ENCODE data around the gene CAMK4. TPM values are rescaled to one million over a fixed set of nuclear protein-coding genes. Genes with fewer than 3 reads are reported as not detected.
"Not testable (repeated sequence)": the region's sequence is repeated elsewhere in the genome, so short reads cannot be mapped to it uniquely, and the experiment has no call there.

Gene CAMK4
- total and polyA plus RNA-seq, 5 donors from 2014 or later, result 85.3 to 167 (median 106) TPM

GRCh38 chr5:111337688-111338087 lies 113.5 kb downstream of the CAMK4 start:
- no peaks in the 10 kb centered on the region for H3K27me3 ChIP-seq (ENCODE audit: control insufficient read depth, insufficient read depth, low read length)

GRCh38 chr5:111345731-111346130 lies 121.5 kb downstream of the CAMK4 start:
- H3K27ac ChIP-seq (ENCODE audit: insufficient read depth, low read length, poor library complexity, severe bottlenecking), result no peak overlapping the region
- Mint-ChIP-seq H3K36me3 (peaks cover 33% of the 10 kb centered on the region), H3K4me1 (peaks cover 40 to 53% (median 47%) of the 10 kb centered on the region in 4 donors), H3K27ac (no peak overlapping the region), H3K9me3 (peaks cover 0 to under 1% (median 0%) of the 10 kb centered on the region in 7 donors), H3K4me3 (no peak overlapping the region), H3K27me3 (no peaks in the 10 kb centered on the region)
- no peak overlapping the region for H3K4me3 ChIP-seq (ENCODE audit: low read depth, low read length)
- H3K4me1 ChIP-seq (ENCODE audit: control insufficient read depth, insufficient read depth, low read length, poor library complexity, severe bottlenecking), result peaks cover 10% of the 10 kb centered on the region
- no peak for ATAC-seq (ENCODE audit: low read depth in 2 of 2)
- no peaks in the 10 kb centered on the region for H3K27me3 ChIP-seq (ENCODE audit: control insufficient read depth, insufficient read depth, low read length)
- no peak for DNase-seq
- H3K9me3 ChIP-seq (ENCODE audit: control insufficient read depth in 2 of 2, low read length in 2 of 2), result no peaks in the 10 kb centered on the region
- peaks cover 42% of the 10 kb centered on the region for H3K36me3 ChIP-seq (ENCODE audit: control insufficient read depth, insufficient read depth, low read length)

More at GRCh38 chr5:111337688-111338087, 113.5 kb downstream of the CAMK4 start:
- peaks cover 68 to 81% (median 71%) of the 10 kb centered on the region in 4 donors for H3K4me1 Mint-ChIP-seq
- H3K9me3 ChIP-seq (ENCODE audit: control insufficient read depth in 2 of 2, low read length in 2 of 2), result no peaks in the 10 kb centered on the region
- peak overlapping the region in 2 of 3 donors; percentile 68 to 78 for H3K27ac Mint-ChIP-seq
- no peaks in the 10 kb centered on the region for H3K36me3 Mint-ChIP-seq
- H3K36me3 ChIP-seq (ENCODE audit: control insufficient read depth, insufficient read depth, low read length), result no peaks in the 10 kb centered on the region
- peak overlapping the region in 3 of 4 donors; percentile 1 to 34 (median 33) for H3K4me3 Mint-ChIP-seq
- H3K4me3 ChIP-seq (ENCODE audit: low read depth, low read length), result peak overlapping the region; percentile 46
- H3K27me3 Mint-ChIP-seq, result no peaks in the 10 kb centered on the region
- H3K9me3 Mint-ChIP-seq, result peaks cover 0 to 2% (median 0%) of the 10 kb centered on the region in 7 donors
- ATAC-seq (ENCODE audit: low read depth in 2 of 2) (no peak), DNase-seq (peak in 1 of 3 donors; percentile 22)
- no peak overlapping the region for H3K27ac ChIP-seq (ENCODE audit: insufficient read depth, low read length, poor library complexity, severe bottlenecking)
- H3K4me1 ChIP-seq (ENCODE audit: control insufficient read depth, insufficient read depth, low read length, poor library complexity, severe bottlenecking), result peaks cover 3% of the 10 kb centered on the region

- DNase-seq (no peak), ATAC-seq (ENCODE audit: low read depth in 2 of 2) (no peak)
- peak overlapping the region in 1 of 3 donors; percentile 15 for H3K27ac Mint-ChIP-seq
- Histone ChIP-seq H3K4me1 (ENCODE audit: control insufficient read depth, insufficient read depth, low read length, poor library complexity, severe bottlenecking) (peaks cover 10% of the 10 kb centered on the region), H3K9me3 (ENCODE audit: control insufficient read depth in 2 of 2, low read length in 2 of 2) (no peaks in the 10 kb centered on the region), H3K27ac (ENCODE audit: insufficient read depth, low read length, poor library complexity, severe bottlenecking) (no peak overlapping the region), H3K36me3 (ENCODE audit: control insufficient read depth, insufficient read depth, low read length) (peaks cover 45% of the 10 kb centered on the region), H3K27me3 (ENCODE audit: control insufficient read depth, insufficient read depth, low read length) (no peaks in the 10 kb centered on the region), H3K4me3 (ENCODE audit: low read depth, low read length) (no peak overlapping the region)
- peaks cover 30 to 46% (median 38%) of the 10 kb centered on the region in 4 donors for H3K4me1 Mint-ChIP-seq
- H3K36me3 Mint-ChIP-seq, result peaks cover 41% of the 10 kb centered on the region
- H3K4me3 Mint-ChIP-seq, result no peak overlapping the region
- H3K9me3 Mint-ChIP-seq, result no peaks in the 10 kb centered on the region
- H3K27me3 Mint-ChIP-seq, result no peaks in the 10 kb centered on the region
Measured at GRCh38 chr5:111347021-111347420, 122.8 kb downstream of the CAMK4 start.

GRCh38 chr5:111348661-111349329 lies 124.6 kb downstream of the CAMK4 start:
- Histone ChIP-seq H3K27ac (ENCODE audit: insufficient read depth, low read length, poor library complexity, severe bottlenecking) (no peak overlapping the region), H3K27me3 (ENCODE audit: control insufficient read depth, insufficient read depth, low read length) (no peaks in the 10 kb centered on the region), H3K9me3 (ENCODE audit: control insufficient read depth in 2 of 2, low read length in 2 of 2) (no peaks in the 10 kb centered on the region), H3K4me1 (ENCODE audit: control insufficient read depth, insufficient read depth, low read length, poor library complexity, severe bottlenecking) (peaks cover 3% of the 10 kb centered on the region), H3K4me3 (ENCODE audit: low read depth, low read length) (no peak overlapping the region), H3K36me3 (ENCODE audit: control insufficient read depth, insufficient read depth, low read length) (peaks cover 49% of the 10 kb centered on the region)
- H3K9me3 Mint-ChIP-seq, result no peaks in the 10 kb centered on the region
- H3K4me1 Mint-ChIP-seq, result peaks cover 30 to 46% (median 36%) of the 10 kb centered on the region in 4 donors
- peaks cover 54% of the 10 kb centered on the region for H3K36me3 Mint-ChIP-seq
- ATAC-seq (ENCODE audit: low read depth in 2 of 2), result no peak
- peak overlapping the region in 1 of 3 donors; percentile 63 for H3K27ac Mint-ChIP-seq
- no peaks in the 10 kb centered on the region for H3K27me3 Mint-ChIP-seq
- DNase-seq, result no peak
- H3K4me3 Mint-ChIP-seq, result no peak overlapping the region

- Mint-ChIP-seq H3K4me3 (no peak overlapping the region), H3K36me3 (peaks cover 54% of the 10 kb centered on the region), H3K27ac (peak overlapping the region in 1 of 3 donors; percentile 23), H3K9me3 (peaks cover 0 to 3% (median 0%) of the 10 kb centered on the region in 7 donors), H3K27me3 (no peaks in the 10 kb centered on the region), H3K4me1 (peaks cover 30 to 44% (median 36%) of the 10 kb centered on the region in 4 donors)
- ATAC-seq (ENCODE audit: low read depth in 2 of 2) (no peak), DNase-seq (no peak)
- Histone ChIP-seq H3K9me3 (ENCODE audit: control insufficient read depth in 2 of 2, low read length in 2 of 2) (no peaks in the 10 kb centered on the region), H3K36me3 (ENCODE audit: control insufficient read depth, insufficient read depth, low read length) (peaks cover 50% of the 10 kb centered on the region), H3K27ac (ENCODE audit: insufficient read depth, low read length, poor library complexity, severe bottlenecking) (no peak overlapping the region), H3K27me3 (ENCODE audit: control insufficient read depth, insufficient read depth, low read length) (no peaks in the 10 kb centered on the region), H3K4me3 (ENCODE audit: low read depth, low read length) (no peak overlapping the region), H3K4me1 (ENCODE audit: control insufficient read depth, insufficient read depth, low read length, poor library complexity, severe bottlenecking) (peaks cover 3% of the 10 kb centered on the region)
Measured at GRCh38 chr5:111349429-111349828, 125.2 kb downstream of the CAMK4 start.

DNA sequence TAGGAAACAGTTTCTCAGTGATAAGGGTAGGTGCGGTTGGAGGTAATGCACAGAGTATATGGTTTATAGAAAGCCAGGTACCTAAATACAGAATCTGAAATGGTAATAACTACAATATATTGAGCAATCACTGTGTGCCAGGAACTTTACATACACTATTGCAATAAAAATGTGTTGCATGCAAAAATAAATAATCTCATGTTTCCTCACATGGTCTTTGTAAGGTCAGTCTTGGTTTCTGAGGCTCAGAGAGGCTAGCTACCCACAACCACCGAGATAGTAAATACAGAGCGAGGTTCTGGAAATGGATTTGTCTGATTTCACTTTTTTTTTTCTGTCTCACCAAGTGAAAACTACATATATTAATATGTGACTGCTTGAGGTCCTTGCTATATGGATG lies 128.9 kb downstream of the CAMK4 start:
- H3K4me3 Mint-ChIP-seq, result no peak overlapping the region
- H3K27me3 ChIP-seq (ENCODE audit: control insufficient read depth, insufficient read depth, low read length), result no peaks in the 10 kb centered on the region
- H3K9me3 ChIP-seq (ENCODE audit: control insufficient read depth in 2 of 2, low read length in 2 of 2), result no peaks in the 10 kb centered on the region
- H3K27ac Mint-ChIP-seq, result no peak overlapping the region
- no peak overlapping the region for H3K4me3 ChIP-seq (ENCODE audit: low read depth, low read length)
- peaks cover 29% of the 10 kb centered on the region for H3K36me3 ChIP-seq (ENCODE audit: control insufficient read depth, insufficient read depth, low read length)
- ATAC-seq (ENCODE audit: low read depth in 2 of 2), result no peak
- DNase-seq, result no peak
- H3K9me3 Mint-ChIP-seq, result peaks cover 0 to 4% (median under 1%) of the 10 kb centered on the region in 7 donors
- no peaks in the 10 kb centered on the region for H3K27me3 Mint-ChIP-seq
- H3K4me1 ChIP-seq (ENCODE audit: control insufficient read depth, insufficient read depth, low read length, poor library complexity, severe bottlenecking), result no peaks in the 10 kb centered on the region
- no peak overlapping the region for H3K27ac ChIP-seq (ENCODE audit: insufficient read depth, low read length, poor library complexity, severe bottlenecking)
- peaks cover 49% of the 10 kb centered on the region for H3K36me3 Mint-ChIP-seq
- H3K4me1 Mint-ChIP-seq, result peaks cover 28 to 36% (median 32%) of the 10 kb centered on the region in 4 donors

DNA sequence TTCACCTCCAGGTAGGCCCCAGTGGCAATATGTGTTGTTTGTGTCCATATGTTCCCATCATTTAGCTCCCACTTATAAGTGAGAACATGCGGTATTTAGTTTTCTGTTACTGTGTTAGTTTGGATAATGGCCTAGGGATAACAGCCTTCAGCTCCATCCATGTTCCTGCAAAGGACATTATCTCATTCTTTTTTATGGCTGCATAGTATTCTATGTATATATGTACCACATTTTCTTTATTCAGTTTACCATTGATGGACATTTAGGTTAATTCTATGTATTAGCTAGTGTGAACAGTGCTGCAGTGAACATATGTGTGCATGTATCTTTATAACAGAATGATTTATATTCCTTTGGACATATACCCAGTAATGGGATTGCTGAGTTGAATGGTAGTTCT lies 134.5 kb downstream of the CAMK4 start:
- not testable (repeated sequence) for H3K9me3 Mint-ChIP-seq; H3K27ac ChIP-seq (ENCODE audit: insufficient read depth, low read length, poor library complexity, severe bottlenecking); H3K27ac Mint-ChIP-seq; H3K4me3 Mint-ChIP-seq; H3K27me3 ChIP-seq (ENCODE audit: control insufficient read depth, insufficient read depth, low read length); H3K27me3 Mint-ChIP-seq; H3K4me1 ChIP-seq (ENCODE audit: control insufficient read depth, insufficient read depth, low read length, poor library complexity, severe bottlenecking); H3K4me3 ChIP-seq (ENCODE audit: low read depth, low read length); DNase-seq; H3K9me3 ChIP-seq (ENCODE audit: control insufficient read depth in 2 of 2, low read length in 2 of 2); ATAC-seq (ENCODE audit: low read depth in 2 of 2)
- peaks cover 23% of the 10 kb centered on the region for H3K36me3 ChIP-seq (ENCODE audit: control insufficient read depth, insufficient read depth, low read length)
- Mint-ChIP-seq H3K4me1 (peaks cover 35 to 46% (median 39%) of the 10 kb centered on the region in 4 donors), H3K36me3 (peaks cover 42% of the 10 kb centered on the region)

DNA sequence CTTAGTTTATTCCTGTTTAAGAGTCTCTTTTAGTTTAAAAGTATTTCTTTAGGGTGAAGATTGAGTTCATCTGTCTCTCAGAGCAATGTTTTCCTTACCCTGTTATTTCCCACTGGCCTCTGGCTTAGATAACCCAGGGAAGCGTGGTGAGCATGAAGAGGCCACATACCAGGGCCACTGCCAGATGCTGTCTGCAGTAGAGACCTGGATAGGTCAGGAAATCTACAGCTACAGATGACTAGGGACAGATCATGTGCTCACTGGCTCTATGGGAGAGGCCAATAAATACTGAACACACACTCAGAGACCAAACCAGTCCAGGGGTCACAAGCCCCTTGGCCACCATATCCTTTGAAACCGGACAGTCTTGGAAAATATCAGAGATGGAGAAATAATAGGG lies 136.0 kb downstream of the CAMK4 start:
- peaks cover 40% of the 10 kb centered on the region for H3K36me3 Mint-ChIP-seq
- H3K27me3 ChIP-seq (ENCODE audit: control insufficient read depth, insufficient read depth, low read length), result no peaks in the 10 kb centered on the region
- H3K9me3 Mint-ChIP-seq, result peaks cover 2 to 8% (median 4%) of the 10 kb centered on the region in 7 donors
- no peaks in the 10 kb centered on the region for H3K4me1 ChIP-seq (ENCODE audit: control insufficient read depth, insufficient read depth, low read length, poor library complexity, severe bottlenecking)
- H3K4me3 ChIP-seq (ENCODE audit: low read depth, low read length), result no peak overlapping the region
- H3K4me3 Mint-ChIP-seq, result peak overlapping the region in 2 of 4 donors; percentile 5 to 13
- peaks cover 38 to 55% (median 46%) of the 10 kb centered on the region in 4 donors for H3K4me1 Mint-ChIP-seq
- ATAC-seq (ENCODE audit: low read depth in 2 of 2) (no peak), DNase-seq (no peak)
- peaks cover 14% of the 10 kb centered on the region for H3K36me3 ChIP-seq (ENCODE audit: control insufficient read depth, insufficient read depth, low read length)
- no peaks in the 10 kb centered on the region for H3K27me3 Mint-ChIP-seq
- no peak overlapping the region for H3K27ac Mint-ChIP-seq
- H3K27ac ChIP-seq (ENCODE audit: insufficient read depth, low read length, poor library complexity, severe bottlenecking), result no peak overlapping the region
- H3K9me3 ChIP-seq (ENCODE audit: control insufficient read depth in 2 of 2, low read length in 2 of 2), result no peaks in the 10 kb centered on the region
